ENCODE data around the gene TMEM94. TPM values are rescaled to one million over a fixed set of nuclear protein-coding genes. Genes with fewer than 3 reads are reported as not detected.

TMEM94 gene
- total RNA-seq, 1 donor from 2014 or later, result 17.2 TPM

DNA sequence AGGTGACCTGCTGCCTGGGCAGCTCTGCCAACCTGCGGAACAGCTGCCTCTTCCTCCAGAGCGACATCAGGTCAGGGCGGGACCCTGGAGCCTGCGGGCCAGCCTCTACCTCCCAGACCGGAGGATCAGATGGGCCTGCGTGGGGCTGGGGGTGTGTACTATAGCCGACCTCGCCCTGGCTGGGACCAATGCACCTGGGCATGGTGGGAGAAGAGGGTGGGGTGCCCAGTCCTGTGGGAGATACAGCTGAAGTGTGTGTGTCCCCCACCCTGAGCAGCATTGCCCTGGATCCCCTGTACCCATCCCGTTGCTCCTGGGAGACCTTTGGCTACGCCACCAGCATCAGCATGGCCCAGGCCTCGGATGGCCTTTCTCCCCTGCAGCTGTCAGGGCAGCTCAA is 39.6 kb downstream of the TMEM94 start:
- no peak for DNase-seq (ENCODE audit: low read depth in 2 of 2)

DNA sequence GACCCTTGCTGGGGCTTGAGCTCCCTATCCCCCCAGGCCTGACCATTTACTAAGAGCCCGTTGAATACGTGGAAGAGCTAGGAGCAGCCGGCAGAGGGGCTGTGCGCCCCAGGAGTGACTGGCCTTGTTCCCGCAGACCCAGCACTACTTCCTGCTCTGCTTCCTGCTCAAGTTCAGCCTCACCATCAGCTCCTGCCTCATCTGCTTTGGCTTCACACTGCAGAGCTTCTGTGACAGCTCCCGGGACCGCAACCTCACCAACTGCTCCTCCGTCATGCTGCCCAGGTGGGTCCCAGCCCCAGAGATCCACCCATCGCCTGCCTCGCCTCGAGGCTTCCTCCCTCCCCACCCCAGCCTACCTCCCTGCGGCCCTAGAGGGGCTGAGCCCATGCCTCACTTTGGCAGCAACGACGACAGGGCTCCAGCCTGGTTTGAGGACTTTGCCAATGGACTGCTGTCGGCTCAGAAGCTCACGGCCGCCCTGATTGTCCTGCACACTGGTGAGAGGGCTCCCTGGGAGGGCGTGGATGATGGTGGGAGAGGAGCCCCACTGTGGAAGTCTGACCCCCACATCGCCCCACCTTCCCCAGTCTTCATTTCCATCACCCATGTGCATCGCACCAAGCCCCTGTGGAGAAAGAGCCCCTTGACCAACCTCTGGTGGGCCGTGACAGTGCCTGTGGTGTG is 41.7 kb downstream of the TMEM94 start:
- peak in 1 of 2 donors; percentile 41 for DNase-seq (ENCODE audit: low read depth in 2 of 2)

DNA sequence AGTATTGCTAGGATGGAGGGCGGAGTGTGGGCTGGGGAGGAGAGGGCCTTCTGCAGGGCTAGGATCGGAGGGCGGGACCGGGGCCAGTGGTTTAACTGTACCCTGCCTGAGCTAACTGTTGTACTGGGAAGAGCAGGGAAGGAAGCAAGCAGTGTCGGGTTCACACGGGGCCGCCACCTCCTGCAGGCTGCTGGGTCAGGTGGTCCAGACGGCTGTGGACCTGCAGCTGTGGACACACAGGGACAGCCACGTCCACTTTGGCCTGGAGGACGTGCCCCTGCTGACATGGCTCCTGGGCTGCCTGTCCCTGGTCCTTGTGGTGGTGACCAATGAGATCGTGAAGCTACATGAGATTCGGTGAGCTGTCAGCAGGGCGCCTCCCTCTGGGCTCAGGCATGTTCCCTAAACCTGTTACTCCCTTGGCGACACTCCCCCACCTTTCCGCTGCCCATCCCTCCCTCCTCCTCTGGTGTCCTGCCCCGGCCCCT is 42.3 kb downstream of the TMEM94 start:
- DNase-seq (ENCODE audit: low read depth in 2 of 2), result no peak

DNA sequence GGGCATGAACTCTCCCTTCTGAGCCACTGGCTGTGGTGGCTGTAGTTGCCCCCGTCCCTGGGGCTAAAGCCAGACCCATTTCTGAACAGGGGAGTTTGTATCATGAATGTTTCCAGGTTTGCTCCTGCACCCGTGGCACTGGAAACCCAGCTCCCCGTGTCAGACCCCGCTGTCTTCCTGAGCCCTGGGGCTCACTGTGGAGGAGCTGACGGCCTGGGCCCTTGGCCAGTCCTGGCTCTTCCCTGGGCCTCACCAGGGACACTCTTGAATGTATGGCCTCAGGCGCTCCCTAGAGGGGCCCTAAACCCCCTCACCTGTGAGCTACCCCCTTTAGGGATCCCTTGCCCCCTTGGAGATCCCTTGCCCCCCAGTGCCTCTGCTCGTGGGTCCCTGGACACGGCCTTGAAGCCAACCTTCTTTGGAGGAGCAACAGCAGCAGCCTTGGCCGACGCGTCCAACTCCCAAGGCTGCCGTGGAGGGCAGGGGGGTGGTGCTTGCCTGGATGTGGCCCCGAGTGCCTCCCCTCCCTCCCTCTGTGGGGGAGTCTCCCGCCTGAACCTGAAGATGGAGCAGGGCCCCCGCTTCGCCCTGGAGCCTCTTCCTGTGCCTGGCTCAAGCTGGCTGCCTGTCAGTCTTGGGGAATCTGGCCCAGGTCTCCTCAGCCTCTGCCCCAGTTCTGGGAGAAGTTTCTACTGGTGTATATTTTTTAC is 43.0 kb downstream of the TMEM94 start:
- no peak for DNase-seq (ENCODE audit: low read depth in 2 of 2)

DNA sequence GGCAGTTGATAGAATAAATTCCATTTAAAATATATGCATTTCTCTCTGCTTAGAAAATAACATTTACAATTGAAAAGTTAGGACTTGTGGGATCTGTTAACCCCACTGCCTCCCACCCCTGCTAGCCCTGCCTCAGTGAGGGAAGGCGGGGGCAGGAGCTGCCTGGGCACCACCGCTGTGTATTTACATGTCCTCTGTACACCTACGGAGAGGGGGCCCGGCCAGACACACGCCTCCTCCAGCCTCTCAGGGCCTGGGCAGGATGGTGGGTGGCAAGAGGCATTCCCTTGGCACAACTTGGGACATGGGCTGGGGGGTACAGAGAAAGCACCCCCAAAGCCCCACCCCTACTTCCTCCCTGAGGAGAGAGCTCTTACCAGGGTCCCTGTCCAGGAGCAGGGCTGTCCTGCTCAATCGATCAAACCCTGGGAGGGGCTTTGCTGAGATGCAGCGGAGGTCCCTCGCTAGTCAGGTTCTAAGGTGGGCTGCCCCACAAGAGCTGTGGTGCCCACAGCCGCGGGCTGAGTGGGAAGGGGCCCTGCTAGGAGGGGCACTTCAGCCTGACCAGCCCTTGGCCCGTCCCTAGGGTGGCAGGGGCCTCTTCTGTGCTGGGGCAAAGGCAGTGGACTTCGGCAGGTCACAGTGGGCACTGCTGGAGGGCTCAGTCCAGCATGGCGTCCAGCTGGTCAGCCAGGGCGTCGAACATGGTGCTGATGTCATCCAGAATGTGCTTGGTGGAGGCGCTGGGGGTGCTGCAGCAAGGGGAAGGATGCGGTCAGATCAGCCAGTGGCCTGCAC is 44.2 kb downstream of the TMEM94 start:
- no peak for DNase-seq (ENCODE audit: low read depth in 2 of 2)

DNA sequence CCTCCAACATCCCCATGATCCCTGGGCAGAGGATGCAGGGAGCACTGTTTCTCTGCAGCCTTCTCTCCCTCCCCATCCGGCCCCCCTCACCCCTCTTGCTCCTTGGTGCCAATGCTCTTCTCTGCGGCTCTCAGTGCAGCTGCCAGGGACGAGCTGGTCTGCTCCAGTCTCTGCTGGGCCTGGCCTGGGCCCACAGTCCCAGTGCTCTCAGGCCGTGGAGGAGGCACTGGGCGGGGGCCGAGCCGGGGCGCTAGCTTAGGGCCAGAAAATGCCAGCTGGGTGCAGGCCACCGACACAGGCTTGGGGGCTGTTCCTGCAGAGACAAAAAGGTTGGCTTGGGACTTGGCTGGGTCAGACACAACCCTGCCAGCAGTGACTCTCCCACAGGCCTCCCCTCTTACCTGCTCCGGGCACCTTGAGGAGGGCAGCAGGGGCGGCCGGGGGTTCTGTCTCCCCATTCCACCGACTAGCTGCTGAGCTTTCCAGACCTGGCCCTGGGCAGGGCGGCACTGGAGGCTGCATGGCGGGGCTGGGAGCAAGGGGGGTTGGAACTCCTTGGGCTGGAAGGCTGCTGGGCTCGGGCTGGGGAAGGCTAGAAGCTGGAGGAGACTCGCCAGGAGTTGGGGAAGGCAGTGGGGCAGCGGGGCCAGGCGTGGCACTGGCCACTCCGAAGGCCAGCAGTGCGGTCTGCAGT is 45.1 kb downstream of the TMEM94 start:
- DNase-seq (ENCODE audit: low read depth in 2 of 2), result no peak

DNA sequence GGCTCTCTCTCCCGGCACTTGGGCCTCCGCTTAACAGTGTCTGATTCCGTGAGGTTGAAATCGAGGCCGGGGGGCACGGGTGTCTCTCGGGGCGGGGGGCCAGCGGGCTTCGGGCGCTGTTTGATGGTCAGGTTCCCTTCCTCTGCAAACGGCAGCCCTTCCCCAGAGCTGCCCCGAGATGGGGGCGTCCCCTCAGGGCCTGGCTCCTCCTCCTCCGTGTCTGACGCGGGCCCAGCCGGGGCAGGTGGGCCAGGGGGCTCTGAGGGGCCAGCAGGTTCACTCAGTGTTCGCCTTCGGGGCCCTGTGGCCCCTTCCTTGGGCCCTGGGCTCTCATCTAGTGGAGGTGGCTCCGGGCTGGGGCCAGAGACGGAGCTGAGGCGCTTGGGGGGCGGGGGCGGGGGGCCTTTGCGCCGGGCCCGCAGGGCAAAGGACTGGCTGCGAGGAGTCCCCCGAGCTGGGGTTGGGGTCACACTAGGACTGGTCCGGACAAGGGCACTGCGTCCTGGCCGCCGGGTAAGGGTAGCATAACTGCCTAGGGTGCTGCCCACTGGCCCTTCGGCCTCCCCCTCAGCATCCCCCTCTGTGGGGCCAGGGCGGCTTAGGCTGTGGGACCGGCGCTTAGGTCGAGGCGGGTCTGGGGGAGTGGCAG is 45.8 kb downstream of the TMEM94 start:
- no peak for DNase-seq (ENCODE audit: low read depth in 2 of 2)

DNA sequence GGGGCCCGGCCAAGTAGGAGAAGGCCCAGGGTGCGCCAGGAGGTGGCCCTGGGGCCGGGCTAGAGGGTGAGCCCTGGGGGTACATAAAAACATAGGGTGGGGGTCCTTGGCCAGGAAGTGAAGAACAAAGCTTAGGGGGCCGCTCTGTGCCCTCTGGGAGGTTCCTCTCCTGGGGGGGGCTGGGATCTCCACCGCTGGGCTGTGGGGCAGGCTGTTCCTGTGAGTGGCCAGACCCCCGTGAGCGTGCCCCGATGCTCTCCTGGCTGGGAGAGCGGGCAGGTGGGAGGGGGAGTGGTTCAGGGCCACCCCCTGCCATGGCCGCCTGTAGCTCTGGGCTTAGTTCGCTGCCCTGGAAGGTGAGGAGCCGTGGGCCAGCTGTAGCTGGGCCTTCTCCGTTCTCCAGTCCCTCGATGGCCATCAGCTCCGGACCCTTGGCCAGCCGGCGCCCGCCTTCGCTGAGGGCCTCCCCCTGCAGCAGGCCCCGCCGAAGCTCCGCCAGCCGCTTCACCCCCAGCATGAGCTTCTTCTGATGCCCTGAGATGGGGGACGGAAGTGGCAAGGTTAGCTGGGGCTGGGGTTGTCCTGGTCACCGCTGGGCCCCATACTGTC is 46.4 kb downstream of the TMEM94 start:
- no peak for DNase-seq (ENCODE audit: low read depth in 2 of 2)

DNA sequence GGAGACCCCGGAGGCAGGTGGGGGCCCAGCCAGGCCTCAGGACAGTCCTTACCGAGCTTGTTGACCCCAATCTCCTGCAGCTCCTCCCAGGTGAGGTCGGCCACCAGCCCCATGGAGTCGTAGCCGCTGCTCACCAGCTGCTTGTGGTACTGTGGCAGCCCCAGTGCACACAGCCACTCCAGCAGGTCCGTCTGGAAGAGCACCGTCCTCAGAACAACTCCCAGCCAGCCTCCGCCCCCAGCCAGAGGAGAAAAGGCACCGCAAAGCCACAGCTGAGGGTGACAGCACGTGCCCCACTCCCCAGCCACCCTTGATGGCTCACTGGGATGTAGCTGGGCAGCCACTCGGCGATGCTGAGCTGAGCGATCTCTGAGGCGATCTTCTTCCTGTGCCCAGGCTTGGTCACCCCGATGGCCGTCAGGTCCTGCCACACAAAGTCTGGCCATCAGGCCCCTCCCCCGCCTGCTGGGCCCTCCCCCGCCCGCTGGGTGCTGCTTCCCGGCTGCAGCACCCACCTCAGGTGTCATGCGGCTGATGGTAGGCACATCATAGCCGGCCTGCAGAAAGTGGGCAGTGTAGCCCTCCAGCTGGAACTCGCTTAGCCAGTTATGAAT is 47.0 kb downstream of the TMEM94 start:
- no peak for DNase-seq (ENCODE audit: low read depth in 2 of 2)

DNA sequence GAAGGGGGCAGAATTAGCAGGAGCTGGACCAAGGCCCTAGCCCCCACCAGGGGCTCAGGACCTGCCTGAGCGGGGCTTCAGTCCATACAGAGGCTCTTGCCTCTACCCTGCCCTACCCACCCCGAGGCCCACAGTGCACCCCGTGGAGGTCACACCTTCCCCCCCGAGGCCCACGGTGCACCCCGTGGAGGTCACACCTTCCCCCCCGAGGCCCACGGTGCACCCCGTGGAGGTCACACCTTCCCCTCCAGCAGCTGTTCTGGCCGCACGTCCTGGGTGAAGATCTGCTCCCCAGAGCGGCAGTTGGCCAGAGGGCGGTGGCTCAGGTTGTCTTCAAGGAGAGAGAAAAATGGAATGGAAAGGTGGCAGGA is 47.5 kb downstream of the TMEM94 start:
- DNase-seq (ENCODE audit: low read depth in 2 of 2), result no peak

DNA sequence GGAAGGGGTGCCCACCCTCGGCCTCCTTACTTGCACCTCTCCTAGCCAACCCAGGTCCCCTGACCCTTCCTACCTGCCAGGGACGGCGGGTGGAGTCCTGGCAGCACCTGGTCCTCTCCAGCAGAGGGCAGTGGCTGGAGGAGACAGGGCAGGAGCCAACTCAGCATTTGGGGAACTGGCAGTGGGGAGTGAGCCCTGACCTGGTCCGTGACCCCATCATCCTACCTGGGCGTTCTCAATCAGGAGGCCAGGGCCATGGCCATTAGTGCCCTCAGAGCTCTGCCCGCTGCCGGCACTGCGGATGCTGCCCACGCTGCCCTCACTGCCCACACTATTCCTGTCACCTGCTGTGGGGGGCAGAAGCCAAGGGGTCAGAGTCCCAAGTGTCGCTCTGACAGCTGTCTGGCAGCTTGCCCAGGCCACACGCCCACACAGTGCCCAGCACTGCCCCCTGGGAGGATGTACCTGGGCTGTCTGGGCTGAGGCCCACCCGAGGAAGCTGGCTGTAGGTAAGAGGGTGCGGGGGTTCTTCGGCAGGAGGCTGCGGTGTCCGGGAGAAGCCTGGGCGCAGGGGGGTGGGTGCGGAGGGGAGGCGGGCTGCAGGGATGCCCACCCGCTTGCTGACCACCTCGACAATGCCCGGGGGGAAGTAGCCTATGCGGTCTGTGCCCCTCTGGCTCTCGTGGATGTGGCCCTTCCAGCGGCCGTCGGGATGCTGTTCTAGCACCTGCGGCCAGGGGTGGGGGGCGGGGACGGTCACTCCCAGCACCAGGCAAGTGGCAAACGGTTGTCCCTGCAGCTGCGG is 48.1 kb downstream of the TMEM94 start:
- DNase-seq (ENCODE audit: low read depth in 2 of 2), result no peak

DNA sequence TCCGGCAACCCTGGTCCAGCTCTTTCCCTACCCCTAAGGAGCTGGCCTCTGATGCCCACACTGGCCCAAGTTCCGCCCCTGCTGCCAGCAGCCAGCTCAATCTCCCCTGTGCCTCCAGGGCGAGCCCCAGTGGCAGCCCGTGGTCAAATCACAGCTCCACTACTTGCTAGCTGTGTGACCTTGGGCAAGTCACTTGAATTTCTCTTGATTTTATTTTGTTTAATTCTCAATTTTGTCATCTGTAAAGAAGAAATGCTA is 48.6 kb downstream of the TMEM94 start:
- no peak for DNase-seq (ENCODE audit: low read depth in 2 of 2)

DNA sequence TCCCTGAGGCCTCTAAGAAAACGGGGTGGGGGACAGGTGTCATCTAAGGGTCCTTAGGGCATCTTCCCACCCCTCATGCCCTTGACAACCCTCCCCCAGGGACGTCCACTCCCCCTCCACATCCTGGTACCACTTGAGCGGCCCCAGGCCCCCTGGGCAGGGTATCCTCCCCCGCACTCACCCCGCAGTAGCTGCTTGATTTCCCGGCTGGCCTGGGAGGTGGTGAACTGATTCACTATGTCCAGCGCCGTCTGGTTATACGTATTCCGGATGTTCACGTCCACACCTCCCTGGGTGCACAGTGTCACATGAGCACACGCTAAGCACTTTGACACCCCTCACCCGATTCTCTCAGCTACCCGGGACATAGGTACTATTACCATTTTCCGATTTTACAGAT is 49.2 kb downstream of the TMEM94 start:
- DNase-seq (ENCODE audit: low read depth in 2 of 2), result no peak

DNA sequence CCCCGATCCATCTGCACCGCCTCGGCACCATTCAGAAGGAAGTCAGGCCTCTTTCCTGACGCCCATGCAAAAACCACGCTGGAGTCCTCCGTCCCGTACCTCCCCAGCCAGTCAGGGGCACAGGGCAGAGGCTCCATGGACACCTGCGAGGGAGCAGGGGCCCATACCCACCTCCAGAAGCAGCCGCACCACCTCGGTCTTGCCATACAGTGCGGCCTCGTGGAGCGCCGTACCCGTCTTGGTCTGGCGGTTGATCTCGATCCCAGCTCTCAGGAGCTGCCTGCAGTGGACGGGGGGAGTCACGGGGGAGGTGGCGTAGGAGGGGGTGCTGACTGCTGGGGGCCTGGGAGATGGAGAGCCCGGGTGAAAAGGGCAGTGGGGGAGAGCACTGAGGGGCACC is 49.7 kb downstream of the TMEM94 start:
- DNase-seq (ENCODE audit: low read depth in 2 of 2), result no peak

DNA sequence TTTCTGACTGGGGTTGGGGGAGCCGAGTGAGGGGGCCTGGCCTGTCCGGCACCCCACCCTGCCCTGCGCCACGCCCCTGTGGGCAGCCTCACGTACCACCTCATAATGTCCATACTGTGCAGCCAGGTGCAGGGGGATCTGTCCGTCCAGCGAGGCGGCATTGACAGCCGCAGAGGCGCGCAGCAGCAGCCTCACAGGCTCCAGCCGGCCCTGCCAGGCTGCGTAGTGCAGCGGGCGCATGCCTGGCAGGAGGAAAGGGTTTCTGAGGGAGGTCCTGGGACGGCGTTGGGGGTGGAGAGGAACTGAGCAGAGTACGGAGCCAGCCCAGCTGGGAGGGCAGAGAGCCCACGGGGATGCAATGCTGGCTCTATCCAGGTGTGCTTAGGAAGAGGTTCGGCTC is 50.5 kb downstream of the TMEM94 start:
- no peak for DNase-seq (ENCODE audit: low read depth in 2 of 2)

DNA sequence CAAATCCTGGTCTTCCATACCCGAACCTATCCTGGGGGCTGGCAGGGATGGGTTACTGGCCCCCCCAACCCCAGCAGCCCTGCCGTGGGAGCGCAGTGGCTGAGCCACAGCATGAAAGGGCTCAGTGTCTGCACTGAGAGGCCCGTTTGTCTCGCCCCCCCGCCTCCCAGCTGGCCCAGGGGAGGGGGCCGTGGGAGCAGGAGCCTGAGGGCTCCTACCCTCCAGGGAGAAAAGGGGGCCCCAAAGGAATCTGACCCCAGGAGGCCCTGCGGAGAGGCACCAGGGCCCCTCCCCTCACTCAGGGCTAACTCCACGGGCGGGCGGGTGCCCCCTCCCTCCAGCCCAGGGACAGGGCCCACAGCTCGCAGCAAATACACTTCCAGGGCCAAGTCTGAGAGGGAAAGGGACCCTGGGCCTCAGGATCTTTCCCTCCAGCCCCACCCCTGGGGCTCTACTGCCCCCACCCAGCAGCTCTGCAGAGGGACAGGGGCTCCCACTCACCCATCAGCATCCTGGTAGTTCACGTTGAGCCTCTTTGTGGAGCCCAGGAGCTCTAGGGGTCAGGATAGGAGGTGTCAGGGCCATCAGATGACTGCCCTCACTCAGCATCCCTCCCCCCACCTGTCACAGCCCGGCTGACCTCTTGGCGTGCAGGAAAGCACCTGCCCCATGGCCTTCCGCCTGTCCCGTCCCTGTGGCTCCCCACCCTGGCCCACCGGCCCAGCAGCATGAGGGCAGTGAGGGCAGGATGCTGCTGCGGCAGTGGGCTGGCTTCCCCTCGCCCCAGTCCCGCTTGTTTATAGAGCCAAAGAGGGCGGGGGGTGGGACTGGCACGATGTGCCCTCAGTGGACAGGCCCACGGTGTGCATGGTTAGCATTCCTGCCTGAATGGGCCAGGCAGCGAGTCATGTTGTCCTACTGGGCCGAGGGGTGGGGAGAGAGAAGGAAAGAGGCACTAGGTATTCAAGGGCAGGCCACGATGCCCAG is 51.6 kb downstream of the TMEM94 start:
- no peak for DNase-seq (ENCODE audit: low read depth in 2 of 2)

DNA sequence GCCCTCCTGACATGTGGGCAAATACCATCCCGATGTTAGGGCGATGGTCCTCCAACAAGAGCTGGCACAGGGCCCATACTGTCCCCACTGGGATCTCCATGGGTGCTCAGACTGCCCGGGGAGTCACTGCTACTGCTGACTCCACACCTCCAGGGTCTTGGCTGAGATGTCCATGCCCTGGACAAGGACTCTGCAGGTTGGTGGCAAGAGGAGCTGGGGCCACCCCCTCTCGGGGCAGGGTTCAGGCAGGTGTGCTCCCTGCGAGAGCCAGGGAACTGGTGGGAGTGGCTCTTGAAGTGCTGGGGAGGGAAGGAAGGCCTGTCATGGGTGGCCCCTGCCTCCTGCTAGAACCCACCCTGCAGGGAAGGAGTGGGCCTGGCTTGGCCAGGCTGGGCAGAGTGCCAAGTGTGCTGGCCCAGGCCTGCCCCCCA is 52.5 kb downstream of the TMEM94 start:
- DNase-seq (ENCODE audit: low read depth in 2 of 2), result no peak

DNA sequence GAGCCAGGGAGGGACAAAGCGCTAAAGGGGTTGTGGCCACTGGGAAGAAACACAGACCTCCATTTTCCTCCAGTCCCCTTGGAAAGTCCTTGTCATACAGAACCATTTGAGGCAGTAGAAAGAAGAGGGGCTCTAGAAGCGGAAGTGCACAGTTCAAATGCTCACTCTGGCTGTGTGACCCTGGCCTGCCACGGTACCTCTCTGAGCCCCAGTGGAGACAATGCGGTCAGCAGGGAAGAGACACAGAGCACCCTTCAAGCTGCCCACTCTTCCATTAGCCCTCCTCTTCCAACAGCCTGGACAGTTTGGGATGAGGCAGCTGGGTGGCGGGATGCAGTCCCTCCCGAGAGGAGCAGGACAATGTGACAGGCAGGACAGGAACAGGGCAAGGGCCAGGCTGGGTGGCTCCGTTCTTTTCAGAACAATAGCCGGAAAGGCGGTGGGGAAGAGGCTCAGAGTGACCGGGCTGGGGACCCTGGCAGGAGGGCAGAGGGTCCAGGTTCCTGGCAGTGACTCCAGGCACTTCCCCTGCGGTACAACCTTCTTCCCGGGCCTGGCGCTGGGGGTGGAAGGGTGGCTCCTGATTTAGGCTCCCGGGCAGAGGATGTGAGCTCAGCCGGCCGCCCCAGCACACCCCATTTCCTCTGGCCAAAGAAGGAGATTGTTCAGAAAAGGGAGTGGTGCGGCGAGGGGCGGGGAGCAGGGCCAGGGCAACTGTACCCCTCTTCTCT is 53.3 kb downstream of the TMEM94 start:
- DNase-seq (ENCODE audit: low read depth in 2 of 2), result peak; percentile 43 to 50
